NB4 (cell line): ENCODE results near the gene NSD1.

Experiments
- CTCF ChIP-seq: IDR thresholded peaks from one replicate; pipeline ENCODE4 v1.5.1; 2012; ENCODE audit warnings: low read depth, low read length
- MAX ChIP-seq: IDR thresholded peaks from 2 replicates; pipeline ENCODE4 v1.6.1; 2011; ENCODE audit warnings: low read depth, low read length
- POLR2A ChIP-seq: IDR thresholded peaks from 2 replicates; pipeline ENCODE4 v1.6.1; 2011; ENCODE audit warnings: mild to moderate bottlenecking; ENCODE audit not compliant: insufficient read length; ENCODE audit errors: extremely low read depth

- TF ChIP-seq MAX: no peak
- no peak for TF ChIP-seq CTCF
- no peak for TF ChIP-seq POLR2A
Observed at GRCh38 chr5:177232761-177233160, 99.2 kb downstream of the NSD1 start.
